Mesenteric fat pad (tissue), 1 donor: Measurements from ENCODE around the gene DNAJC25. TPM values are rescaled to one million over a fixed set of nuclear protein-coding genes. Genes with fewer than 3 reads are reported as not detected.
A peak's percentile ranks its signal among the peaks of the same experiment; 100 is the strongest.
"Not testable (repeated sequence)": the region's sequence is repeated elsewhere in the genome, so short reads cannot be mapped to it uniquely, and the experiment has no call there.

Source experiments
- DNase-seq: peaks from one replicate; pipeline ENCODE4 v3.0.0-alpha.2; 2020; ENCODE audit warnings: low spot score
- long read RNA-seq: library from polyadenylated mRNA; unstranded; transcript quantifications from one replicate; pipeline ENCODE4 v2.0.0, GENCODE V29; 2020
- total RNA-seq: library from RNA; stranded (reverse); fragmentation: NEBNext Ultra II Directional; extraction: Animal tissue kit (Norgen Biotek cat#: 25700); gene quantifications from one replicate; pipeline ENCODE4 v1.2.1, GENCODE V29; 2021
- donor health status: DM: yes; HTN: yes; CAD: no.

Gene DNAJC25
- 7.5 TPM for total RNA-seq
- long read RNA-seq, partial matches to known transcripts, result 1 of 7 reads
- long read RNA-seq, other reads (novel, unspliced or antisense), result 2 of 7 reads

- peak; percentile 99 for DNase-seq
Measured at GRCh38 chr9:111631214-111631971, at the start of gene DNAJC25. Gene DNAJC25, plus strand, starts transcription at chr9:111631334. Its CDS starts 74 bp downstream, at chr9:111631408.

- DNase-seq, result no peak
Measured at GRCh38 chr9:111582888-111583287, 48.2 kb upstream of the DNAJC25 start.

GRCh38 chr9:111586378-111586777 is 44.8 kb upstream of the DNAJC25 start:
- DNase-seq, result no peak

GRCh38 chr9:111588846-111589245 is 42.3 kb upstream of the DNAJC25 start:
- no peak for DNase-seq

GRCh38 chr9:111597852-111598732 is 33.0 kb upstream of the DNAJC25 start:
- DNase-seq, result no peak

GRCh38 chr9:111598733-111599091 is 32.4 kb upstream of the DNAJC25 start:
- DNase-seq, result no peak

GRCh38 chr9:111599092-111599954 is 31.8 kb upstream of the DNAJC25 start, which contains the start of gene PTGR1:
Gene PTGR1, minus strand, starts transcription at chr9:111599647. Its CDS starts 2,225 bp downstream, at chr9:111597422.
- DNase-seq, result peak; percentile 95

GRCh38 chr9:111599955-111600343 is 31.2 kb upstream of the DNAJC25 start:
- no peak for DNase-seq

GRCh38 chr9:111601237-111602018 is 29.7 kb upstream of the DNAJC25 start:
- no peak for DNase-seq

- no peak for DNase-seq
Measured at GRCh38 chr9:111603041-111603440, 28.1 kb upstream of the DNAJC25 start.

GRCh38 chr9:111604054-111604615 is 27.0 kb upstream of the DNAJC25 start:
- no peak for DNase-seq

- no peak for DNase-seq
Measured at GRCh38 chr9:111605041-111605559, 26.0 kb upstream of the DNAJC25 start.

- DNase-seq, result no peak
Measured at GRCh38 chr9:111610149-111610548, 21.0 kb upstream of the DNAJC25 start.

GRCh38 chr9:111610845-111611244 is 20.3 kb upstream of the DNAJC25 start:
- no peak for DNase-seq

GRCh38 chr9:111613436-111614040 is 17.6 kb upstream of the DNAJC25 start:
- DNase-seq, result no peak

GRCh38 chr9:111615928-111616327 is 15.2 kb upstream of the DNAJC25 start:
- no peak for DNase-seq

- DNase-seq, result not testable (repeated sequence)
Measured at GRCh38 chr9:111617349-111617748, 13.8 kb upstream of the DNAJC25 start.

- no peak for DNase-seq
Measured at GRCh38 chr9:111621895-111622480, 9.1 kb upstream of the DNAJC25 start.

GRCh38 chr9:111622626-111623025 is 8.5 kb upstream of the DNAJC25 start:
- no peak for DNase-seq
